Measurements from ENCODE around the gene ADGRA3. TPM values are rescaled to one million over a fixed set of nuclear protein-coding genes. Genes with fewer than 3 reads are reported as not detected.

ADGRA3 gene
- total RNA-seq, 1 experiment from 2014 or later = 57.5 TPM

- H3K36me3 ChIP-seq (ENCODE audit: insufficient read depth, low read length, poor library complexity, severe bottlenecking) = peaks cover 10% of the 10 kb centered on the region
- H3K27me3 ChIP-seq (replicated peaks; ENCODE audit: insufficient read depth, low read depth, low read length, poor library complexity) = no peaks in the 10 kb centered on the region
- intact Hi-C loops (cut with micrococcal nuclease; ENCODE audit: unreplicated experiment) = no loop called here
- TF ChIP-seq CTCF (conservative IDR thresholded peaks at IDR 0.05; ENCODE audit: low read depth, low read length) (no peak), EZH2 (IDR thresholded peaks at IDR 0.05; ENCODE audit: borderline replicate concordance, low read depth, low read length, poor library complexity, severe bottlenecking) (no peak)
- H3K27ac ChIP-seq (ENCODE audit: low read depth, low read length, poor library complexity, severe bottlenecking) = no peak overlapping the region
- no peak overlapping the region for H3K4me3 ChIP-seq (ENCODE audit: low read depth, low read length, poor library complexity, severe bottlenecking)
- no TSS peak for BruUV-seq (replicated peaks)
- POLR2A ChIA-PET (ENCODE audit: low non-redundant PET) = no interaction called here
- no peak for DNase-seq (ENCODE audit: low spot score)
- no peaks in the 10 kb centered on the region for H3K9me3 ChIP-seq (ENCODE audit: low read depth, low read length, poor library complexity, severe bottlenecking)
- H3K4me1 ChIP-seq (ENCODE audit: insufficient read depth, low read length, poor library complexity, severe bottlenecking) = no peaks in the 10 kb centered on the region
- CTCF ChIA-PET = no interaction called here
Measured at GRCh38 chr4:22416403-22416802, 99.5 kb downstream of the ADGRA3 start.

GRCh38 chr4:22414833-22415232, 101.0 kb downstream of the ADGRA3 start:
- no peak overlapping the region for H3K27ac ChIP-seq (ENCODE audit: low read depth, low read length, poor library complexity, severe bottlenecking)
- H3K4me3 ChIP-seq (ENCODE audit: low read depth, low read length, poor library complexity, severe bottlenecking) = no peak overlapping the region
- BruUV-seq (replicated peaks) = no TSS peak
- H3K36me3 ChIP-seq (ENCODE audit: insufficient read depth, low read length, poor library complexity, severe bottlenecking) = no peaks in the 10 kb centered on the region
- TF ChIP-seq EZH2 (IDR thresholded peaks at IDR 0.05; ENCODE audit: borderline replicate concordance, low read depth, low read length, poor library complexity, severe bottlenecking) (no peak), CTCF (conservative IDR thresholded peaks at IDR 0.05; ENCODE audit: low read depth, low read length) (no peak)
- DNase-seq (ENCODE audit: low spot score) = no peak
- POLR2A ChIA-PET (ENCODE audit: low non-redundant PET) = no interaction called here
- intact Hi-C loops (cut with micrococcal nuclease; ENCODE audit: unreplicated experiment) = no loop called here
- H3K4me1 ChIP-seq (ENCODE audit: insufficient read depth, low read length, poor library complexity, severe bottlenecking) = no peaks in the 10 kb centered on the region
- CTCF ChIA-PET = no interaction called here
- H3K9me3 ChIP-seq (ENCODE audit: low read depth, low read length, poor library complexity, severe bottlenecking) = no peaks in the 10 kb centered on the region
- H3K27me3 ChIP-seq (replicated peaks; ENCODE audit: insufficient read depth, low read depth, low read length, poor library complexity) = no peaks in the 10 kb centered on the region

GRCh38 chr4:22413471-22413870, 102.4 kb downstream of the ADGRA3 start:
- Histone ChIP-seq H3K36me3 (ENCODE audit: insufficient read depth, low read length, poor library complexity, severe bottlenecking) (no peaks in the 10 kb centered on the region), H3K4me1 (ENCODE audit: insufficient read depth, low read length, poor library complexity, severe bottlenecking) (no peaks in the 10 kb centered on the region), H3K4me3 (ENCODE audit: low read depth, low read length, poor library complexity, severe bottlenecking) (no peak overlapping the region), H3K27me3 (replicated peaks; ENCODE audit: insufficient read depth, low read depth, low read length, poor library complexity) (no peaks in the 10 kb centered on the region), H3K27ac (ENCODE audit: low read depth, low read length, poor library complexity, severe bottlenecking) (no peak overlapping the region), H3K9me3 (ENCODE audit: low read depth, low read length, poor library complexity, severe bottlenecking) (no peaks in the 10 kb centered on the region)
- no peak for DNase-seq (ENCODE audit: low spot score)
- intact Hi-C loops (cut with micrococcal nuclease; ENCODE audit: unreplicated experiment) = no loop called here
- ChIA-PET POLR2A (ENCODE audit: low non-redundant PET) (no interaction called here), CTCF (no interaction called here)
- no TSS peak for BruUV-seq (replicated peaks)
- TF ChIP-seq CTCF (conservative IDR thresholded peaks at IDR 0.05; ENCODE audit: low read depth, low read length) = no peak
- TF ChIP-seq EZH2 (IDR thresholded peaks at IDR 0.05; ENCODE audit: borderline replicate concordance, low read depth, low read length, poor library complexity, severe bottlenecking) = no peak

Data from A673 (cell line).